GM18867 (cell line): Measurements from ENCODE around the gene ARHGEF10L.

Experiments
- ATAC-seq: cut with Tn5 transposase; IDR thresholded peaks from one replicate; pipeline ENCODE4 v1.9.1; 2021; ENCODE audit warnings: mild to moderate bottlenecking, moderate library complexity; ENCODE audit not compliant: unreplicated experiment

ARHGEF10L gene

DNA sequence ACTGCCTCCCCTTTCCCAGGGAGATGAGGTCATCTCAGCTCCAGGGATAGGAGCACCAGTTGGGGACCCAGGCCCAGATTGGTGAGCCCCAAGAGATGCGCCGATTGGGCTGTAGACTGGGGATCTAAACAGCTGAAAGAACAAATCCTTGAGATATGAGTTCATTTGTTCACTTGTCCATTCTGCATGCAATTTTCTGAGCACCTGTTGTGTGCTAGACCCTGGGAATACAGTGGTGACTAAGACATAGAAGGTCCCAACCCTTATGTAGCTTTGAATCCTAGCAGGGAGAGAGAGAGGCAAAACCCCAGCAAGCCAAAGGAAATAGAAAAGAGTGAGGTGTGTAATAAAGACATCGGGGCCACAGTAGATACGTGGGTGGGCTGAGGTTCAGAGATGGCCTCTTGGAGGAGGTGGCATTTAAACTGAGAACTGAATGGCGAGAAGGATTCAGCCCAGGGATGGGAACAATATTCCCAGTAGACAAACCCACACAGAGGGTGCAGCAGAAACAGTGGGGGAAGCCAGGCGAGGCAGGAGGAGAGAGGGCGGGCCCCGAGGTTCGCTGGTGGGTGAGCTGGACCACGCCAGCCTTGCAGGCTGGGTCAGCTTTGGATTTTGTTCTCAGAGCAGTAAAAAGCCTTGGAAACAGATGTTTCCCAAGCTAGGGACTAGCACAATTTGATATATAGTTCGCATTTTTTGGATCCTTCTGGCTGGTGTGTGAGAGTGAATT is 110.0 kb downstream of the ARHGEF10L start:
- no peak for ATAC-seq

DNA sequence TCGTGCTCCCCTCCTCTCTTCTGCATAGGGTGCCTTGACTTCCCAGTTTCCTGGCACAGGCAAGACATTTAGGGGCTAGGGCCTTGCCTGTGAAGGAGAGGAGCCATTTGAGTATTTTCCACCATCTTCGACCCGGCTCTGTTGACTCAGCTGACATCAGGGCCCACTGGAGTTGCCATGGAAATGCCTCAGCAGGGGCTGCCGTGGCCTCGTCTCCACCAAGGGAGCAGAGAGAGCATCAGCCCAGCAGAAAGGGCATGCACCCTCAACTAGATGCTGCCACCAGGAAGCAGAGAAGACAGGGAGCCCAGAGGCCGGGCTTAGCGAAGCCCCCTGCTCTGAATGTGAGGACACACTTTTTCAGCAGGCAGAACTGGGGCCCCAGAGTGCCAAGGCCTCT is 113.8 kb downstream of the ARHGEF10L start:
- ATAC-seq: no peak

DNA sequence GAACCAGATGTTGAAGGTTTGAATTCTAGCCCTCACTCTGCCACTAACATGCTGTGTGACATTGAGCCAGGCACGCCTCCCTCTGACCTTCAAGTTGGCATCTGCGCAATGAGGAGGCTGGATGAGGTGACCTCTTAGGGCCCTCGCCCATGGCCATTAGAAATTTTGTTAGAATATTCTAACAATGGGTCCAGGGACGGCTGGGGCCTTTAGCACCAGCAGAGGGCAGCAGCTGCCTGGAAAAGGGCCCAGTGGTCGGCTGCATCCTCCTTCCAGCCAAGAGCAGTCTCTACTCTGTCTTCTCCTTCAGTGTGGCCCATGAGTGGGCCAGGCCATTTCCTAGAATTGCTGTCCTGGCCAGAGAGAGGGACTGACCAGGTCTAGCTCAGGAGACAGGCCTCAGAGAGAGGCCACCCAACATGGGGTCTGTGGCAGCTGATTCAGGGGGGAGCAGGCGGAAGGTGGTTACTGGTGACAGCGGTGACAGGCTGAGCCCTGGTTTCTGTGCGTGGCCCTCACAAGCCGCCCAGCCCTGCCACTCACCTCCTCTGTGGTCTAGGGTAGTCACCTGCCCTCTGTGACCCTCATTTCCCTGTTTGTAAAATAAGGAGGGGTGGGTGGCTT is 114.3 kb downstream of the ARHGEF10L start:
- no peak for ATAC-seq

DNA sequence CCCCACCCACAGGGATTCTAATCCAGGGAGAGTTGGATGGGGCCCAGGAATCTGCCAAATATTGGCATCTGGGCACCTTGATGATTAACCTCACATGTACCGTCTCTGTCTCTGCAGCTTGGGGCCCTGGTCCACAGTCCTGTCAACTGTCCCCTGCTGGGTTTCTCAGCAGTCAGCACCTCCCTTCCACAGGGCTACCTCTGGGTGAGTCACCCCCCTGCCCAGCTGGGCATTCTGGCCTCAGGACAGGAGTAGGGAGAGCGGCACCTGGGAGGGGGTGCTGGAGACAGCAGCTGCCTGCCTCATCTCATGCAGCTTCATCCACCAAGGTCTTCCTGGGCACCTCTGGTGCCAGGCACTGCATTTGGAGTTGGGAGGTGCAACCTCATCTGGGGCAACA is 115.0 kb downstream of the ARHGEF10L start:
- no peak for ATAC-seq

DNA sequence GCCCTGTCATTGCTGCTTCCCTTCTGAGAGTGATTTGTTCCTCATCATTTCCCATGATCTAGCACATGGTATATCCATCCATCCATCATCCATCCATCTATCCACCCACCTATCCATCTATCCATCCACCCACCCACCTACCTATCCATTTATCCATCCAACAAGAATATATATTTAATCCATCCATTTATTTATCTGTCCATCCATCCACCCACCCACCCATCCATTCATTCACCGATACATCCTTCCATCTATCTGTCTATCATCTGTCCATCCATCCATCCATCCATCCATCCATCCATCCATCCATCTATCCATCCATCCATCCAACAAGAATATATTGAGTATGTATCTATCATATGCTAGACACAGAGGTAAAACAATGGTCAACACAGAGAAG is 115.7 kb downstream of the ARHGEF10L start:
- no peak for ATAC-seq

DNA sequence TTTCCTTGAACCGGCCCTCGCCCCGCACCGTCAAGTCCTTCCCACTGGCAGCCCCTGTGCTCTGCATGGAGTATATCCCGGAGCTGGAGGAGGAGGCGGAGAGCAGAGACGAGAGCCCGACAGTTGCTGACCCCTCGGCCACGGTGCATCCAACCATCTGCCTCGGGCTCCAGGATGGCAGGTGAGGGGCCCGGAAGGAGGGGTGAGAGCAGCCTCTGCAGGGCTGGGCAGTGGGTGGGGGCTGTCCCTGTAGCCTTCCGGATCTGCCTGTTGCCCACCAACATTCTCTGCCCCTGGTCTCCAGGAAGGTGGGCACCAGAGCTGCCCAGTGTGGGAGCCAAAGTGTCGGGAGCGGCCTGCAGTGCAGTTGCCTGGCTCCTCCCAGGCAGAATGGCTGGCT is 116.4 kb downstream of the ARHGEF10L start:
- no peak for ATAC-seq

DNA sequence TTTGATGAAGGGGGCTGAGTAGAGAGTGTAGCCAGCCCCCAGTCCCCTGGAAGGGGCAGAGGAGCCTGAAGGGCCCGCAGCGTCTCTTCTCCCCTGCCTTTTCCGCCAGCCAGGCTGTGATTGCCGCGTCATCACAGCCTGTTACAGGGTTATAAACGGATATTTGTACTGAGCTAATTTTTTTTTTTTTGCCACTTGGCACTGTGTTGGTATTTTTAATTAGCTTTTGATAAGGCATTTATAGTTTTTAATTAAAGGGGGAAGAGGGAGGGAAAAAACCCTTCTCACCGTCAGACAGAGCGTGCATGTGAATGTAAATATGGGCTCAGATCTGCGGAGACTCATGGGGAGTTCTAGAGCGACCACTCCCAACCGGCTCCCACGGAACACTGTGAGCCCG is 117.9 kb downstream of the ARHGEF10L start:
- no peak for ATAC-seq

DNA sequence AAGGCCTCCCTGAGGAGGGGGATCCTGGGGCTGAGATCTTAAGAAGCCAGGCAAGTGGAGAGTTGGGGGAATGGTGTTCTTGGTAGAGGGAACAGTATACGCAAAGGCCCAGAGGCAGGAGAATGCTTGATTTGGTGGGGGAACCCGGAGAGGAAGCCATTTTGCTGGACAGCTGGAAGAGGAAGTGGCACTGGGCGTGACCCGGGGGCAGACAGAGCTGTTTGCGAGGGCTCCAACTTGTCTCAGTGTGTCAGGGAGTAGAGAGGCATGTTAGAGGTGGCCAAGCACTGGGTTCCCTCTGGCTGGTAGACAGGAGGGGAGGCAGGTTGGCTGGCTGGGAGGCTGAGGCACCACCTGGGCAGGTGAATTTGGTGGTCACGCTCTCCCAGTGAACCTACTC is 119.3 kb downstream of the ARHGEF10L start:
- no peak for ATAC-seq

DNA sequence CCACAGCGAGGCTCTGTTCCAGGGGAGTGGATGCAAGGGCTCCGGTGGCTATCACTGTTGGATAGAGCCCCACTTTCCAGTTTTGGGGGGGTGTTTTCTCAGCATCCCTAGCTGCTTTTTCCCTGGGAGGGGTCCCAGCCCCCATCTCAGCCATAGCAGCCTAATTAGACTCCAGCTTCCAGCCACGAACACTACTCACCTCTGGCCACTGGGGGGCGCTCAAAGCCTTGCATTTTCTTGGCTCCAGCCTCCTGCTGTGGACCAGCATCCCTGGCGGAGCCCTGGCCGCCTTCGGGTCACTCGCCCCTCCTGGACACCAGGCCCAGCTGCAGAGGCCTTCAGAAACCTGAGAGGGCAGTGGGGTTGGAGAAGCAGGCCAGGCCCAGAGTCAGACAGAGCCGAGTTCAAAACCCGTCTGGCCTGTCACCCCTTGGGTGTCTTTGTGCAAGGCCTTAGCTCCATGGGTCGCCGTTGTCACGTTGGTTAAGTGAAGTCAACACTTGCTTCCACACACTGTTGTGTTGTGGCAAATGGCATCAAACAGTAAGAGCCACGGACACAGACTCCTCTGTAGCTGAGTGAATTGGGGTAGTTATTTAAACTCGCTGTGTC is 122.2 kb downstream of the ARHGEF10L start:
- ATAC-seq: no peak

DNA sequence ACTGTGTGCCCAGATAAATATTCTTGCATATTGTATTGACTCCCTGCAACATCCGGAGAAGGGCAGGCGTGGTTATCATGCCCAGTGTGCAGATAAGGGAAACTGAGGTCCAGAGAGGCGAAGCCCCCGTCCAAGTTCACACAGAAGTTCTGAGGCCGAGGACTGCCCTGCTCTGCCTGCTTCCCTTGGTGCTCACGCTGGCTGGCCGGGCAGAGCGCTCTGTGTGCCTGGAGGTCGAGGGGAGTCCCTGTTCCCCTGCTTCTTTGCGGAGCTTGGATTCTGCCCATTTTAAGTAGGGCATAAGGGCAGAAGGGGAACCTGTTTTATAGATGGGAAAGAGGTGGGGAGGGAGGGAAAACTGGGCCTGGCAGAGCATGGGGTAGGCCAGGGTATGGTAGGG is 122.8 kb downstream of the ARHGEF10L start:
- no peak for ATAC-seq

DNA sequence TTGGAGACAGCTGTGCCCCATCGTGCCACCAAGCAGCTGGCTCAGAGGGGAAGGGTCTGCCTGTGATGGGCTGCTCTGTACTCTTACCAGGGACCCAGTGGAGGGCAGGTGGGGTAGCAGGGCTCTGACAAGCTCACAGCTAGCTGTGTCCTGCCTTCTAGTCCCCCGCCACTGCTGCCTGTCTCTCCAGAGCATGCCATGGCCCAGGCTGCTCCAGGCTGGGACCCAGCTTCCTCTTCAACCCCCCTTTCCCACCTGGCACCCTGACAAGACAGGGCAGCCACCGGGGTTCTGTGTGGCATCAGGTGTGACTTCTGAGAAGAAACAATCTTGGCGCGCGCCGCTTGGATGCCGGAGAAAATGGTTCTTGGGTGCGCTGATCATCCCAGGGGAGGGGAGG is 123.3 kb downstream of the ARHGEF10L start:
- ATAC-seq: no peak

DNA sequence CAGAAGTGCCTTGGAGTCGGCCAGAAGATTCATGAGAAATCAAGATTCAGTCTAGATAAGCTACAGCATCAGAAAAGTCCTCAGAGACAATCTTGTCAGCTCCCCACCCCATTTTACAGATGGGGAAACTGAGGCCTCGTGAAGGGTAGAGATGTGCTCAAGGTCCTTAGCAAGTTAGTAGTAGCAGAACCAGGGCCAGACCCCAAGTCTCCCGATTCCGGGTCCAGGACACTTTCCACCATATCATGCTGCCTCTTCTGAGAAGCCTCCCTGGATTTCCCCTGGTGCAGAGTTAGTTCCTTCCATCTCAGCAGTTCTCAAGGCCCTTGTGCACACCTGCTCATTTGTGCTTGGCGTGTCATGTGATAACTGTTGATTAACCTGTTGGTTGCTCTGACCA is 124.1 kb downstream of the ARHGEF10L start:
- ATAC-seq: no peak

DNA sequence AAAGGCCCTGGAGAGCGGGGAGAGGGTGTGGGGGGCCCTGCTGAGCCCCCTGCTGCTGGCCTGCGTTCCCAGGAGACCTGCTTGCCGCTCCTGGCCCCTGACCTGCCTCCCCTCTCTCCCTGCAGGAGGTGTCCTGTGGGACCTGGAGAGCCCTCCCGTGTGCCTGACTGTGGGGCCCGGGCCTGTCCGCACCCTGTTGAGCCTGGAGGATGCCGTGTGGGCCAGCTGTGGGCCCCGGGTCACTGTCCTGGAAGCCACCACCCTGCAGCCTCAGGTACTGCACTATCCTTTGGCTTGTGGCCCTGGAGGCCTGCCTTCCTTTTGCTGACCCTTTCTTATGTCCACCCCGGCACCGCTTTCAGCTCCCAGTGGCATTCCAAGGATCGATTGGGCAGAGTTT is 124.8 kb downstream of the ARHGEF10L start:
- no peak for ATAC-seq

DNA sequence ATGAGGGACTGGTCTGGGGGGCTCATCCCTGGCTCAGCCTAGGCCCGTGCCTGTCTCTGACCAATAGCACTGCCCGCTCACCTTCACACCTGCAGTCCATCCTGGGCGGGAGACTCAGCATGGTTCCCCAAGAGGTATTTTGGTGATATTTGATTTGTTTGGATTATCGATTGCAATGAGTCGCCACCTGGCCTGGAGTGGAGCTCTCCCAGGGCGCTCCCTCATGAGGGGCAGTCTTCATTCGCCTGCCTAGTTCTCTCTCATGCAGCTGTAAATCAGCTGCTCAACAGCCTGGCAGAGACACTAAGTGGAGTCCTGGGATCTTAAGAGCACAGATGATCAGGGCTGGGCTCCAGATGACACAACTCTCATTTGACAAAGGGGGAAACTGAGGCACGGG is 125.6 kb downstream of the ARHGEF10L start:
- ATAC-seq: no peak

DNA sequence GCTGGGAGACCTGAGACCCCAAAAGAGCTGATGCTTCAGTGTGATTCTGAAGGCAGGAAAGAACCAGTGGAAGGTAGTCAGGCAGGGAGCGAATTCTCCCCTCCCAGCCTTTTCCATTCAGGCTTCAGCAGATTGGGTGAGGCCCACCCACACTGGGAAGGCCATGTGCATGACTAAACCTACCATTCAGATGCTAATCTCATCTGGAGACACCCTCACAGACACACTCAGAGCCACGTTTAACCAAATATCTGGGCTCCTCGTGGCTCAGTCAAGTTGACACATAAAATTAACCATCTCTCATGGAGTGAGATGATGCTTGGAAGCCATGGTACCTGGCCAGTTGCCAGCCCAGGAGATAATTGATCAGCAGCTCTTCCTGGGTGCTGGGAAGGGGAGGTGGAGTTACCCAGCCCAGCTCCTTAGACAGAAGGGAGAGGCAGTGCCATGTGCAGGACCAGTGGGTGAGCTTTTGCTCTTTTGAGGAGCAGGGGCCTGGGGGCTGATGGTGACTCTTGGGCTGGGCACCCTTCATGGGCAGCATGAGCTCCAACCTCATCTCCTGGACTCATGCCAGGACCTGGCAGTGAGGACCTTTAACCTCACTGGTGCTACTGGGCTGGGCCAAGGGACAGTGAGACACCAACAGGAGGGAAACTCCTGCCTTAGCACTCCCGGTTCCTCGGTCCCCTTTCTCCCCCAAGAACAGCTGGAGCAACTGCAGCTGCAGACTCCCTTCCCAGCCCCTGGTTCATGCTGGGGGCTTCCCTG is 126.6 kb downstream of the ARHGEF10L start:
- no peak for ATAC-seq

DNA sequence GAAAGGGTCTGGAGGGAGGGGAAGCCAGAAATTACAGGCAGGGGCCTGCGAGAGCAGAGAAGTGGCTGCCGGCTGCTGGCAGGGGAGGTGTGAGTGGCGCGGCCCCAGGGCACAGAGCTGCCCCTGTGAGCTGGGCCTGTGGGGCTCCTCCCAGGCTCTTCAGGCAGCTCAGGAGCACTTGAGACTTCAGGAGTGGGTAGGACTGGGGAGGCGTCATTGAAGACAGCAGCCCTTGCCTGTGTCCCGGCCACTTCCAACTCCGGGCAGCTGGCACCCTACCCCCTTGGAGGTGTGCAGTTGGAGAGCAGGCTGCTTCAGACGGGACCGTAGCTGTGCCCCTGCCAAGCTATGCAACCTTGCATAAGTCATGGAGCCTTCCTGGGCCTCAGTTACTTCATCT is 128.1 kb downstream of the ARHGEF10L start:
- no peak for ATAC-seq

DNA sequence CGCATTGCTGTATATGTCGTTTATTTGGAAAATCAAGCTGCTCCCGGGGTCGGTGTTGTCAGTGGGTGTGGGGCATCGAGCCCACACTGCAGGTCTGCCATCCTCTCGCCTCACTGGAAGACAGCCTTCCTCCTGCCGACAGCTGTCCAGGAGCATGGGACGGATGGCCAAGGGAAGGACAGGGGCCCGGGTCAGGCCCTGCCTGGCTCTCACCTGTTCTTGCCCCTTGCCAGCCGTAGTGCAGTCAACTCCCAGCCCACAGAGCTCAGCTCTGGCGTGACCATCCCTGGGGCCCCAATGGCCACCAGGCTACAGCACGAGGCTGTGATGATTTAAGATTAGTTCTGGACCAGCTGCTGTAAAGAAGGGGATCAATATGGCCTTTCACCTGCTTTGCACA is 128.7 kb downstream of the ARHGEF10L start:
- ATAC-seq: no peak

DNA sequence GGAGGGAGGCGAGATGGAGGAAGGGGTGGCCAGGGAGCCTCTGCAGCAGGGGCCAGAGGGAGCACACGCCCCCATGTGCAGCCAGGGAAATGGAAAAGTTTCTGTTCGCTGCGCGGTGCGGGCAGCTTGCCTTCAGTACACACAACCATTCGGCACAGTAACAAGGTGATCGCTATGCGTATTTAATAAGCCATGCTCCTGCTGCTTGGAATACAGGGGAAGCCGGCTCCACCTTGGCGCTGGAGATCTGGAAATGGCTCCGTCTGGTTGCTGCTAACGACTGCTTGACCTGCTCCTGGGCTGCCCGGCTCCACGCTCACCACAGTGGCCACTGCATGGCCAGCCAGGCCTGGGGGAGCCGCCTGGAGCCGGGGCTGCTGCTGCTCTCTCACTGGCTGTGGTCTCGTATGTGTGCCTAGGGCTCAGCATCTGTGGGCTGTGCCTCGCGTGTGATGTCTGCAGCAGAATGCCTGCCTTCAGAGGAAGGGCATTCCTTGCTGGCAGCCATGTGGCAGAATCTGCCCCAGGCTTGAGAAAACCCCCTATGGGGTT is 129.2 kb downstream of the ARHGEF10L start:
- ATAC-seq: no peak

DNA sequence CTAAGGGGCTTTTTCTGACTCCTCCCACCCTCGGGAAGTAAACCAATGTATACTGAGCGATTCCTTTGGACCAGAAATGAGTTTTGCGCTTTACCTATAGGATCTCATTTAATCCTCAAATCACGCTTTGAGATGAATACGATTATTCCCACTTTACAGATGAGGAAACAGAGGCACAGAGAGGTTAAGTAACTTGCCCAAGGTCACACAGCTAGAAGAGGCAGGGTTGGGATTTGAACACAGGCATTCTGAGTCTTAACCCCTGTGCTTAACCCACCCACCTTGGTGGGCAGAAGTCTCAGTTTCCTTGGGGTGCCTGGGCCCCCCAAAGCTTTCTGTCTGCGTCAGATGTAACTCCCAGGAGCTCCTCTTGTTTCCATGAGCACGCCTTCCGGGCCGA is 129.8 kb downstream of the ARHGEF10L start:
- no peak for ATAC-seq

DNA sequence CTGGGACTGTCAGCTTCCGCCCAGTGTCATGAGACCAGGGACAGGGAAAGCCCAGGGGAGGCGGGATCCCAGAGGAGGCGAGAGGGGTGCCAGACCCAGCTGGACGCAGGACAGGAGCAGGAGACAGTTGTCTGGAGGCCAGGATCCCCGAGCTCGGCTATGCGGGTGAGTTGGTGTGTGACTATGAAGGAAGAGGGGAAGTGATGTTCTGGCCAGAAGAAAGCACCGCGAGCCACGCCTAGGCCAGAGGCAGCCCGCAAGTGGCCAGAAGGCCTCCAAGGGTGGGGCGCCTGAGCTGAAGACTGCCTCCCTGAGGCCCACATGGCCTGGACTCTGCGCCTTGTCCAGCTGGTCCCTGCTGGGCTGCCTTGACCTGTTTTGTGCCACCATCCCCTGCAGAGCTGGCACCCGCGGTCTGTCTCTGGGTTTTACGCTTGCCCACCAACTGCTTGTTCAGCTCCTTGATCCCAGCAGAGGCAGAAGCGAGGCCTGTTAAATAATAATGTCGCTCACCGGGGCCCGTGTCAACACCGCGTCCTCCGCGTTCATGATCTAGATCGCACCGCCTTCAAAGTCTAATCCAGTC is 130.5 kb downstream of the ARHGEF10L start:
- no peak for ATAC-seq
